Measurements from ENCODE around the gene RASAL1. TPM values are rescaled to one million over a fixed set of nuclear protein-coding genes. Genes with fewer than 3 reads are reported as not detected.
"Not testable (repeated sequence)": the region's sequence is repeated elsewhere in the genome, so short reads cannot be mapped to it uniquely, and the experiment has no call there.

RASAL1 gene
- polyA plus RNA-seq, 3 donors, result 6.1 to 8.3 (median 7.6) TPM

GRCh38 chr12:113120670-113121370 lies 14.7 kb downstream of the RASAL1 start:
- DNase-seq (ENCODE audit: low read depth in 3 of 3, low spot score in 2 of 3), result no peak

GRCh38 chr12:113119980-113120669 lies 15.4 kb downstream of the RASAL1 start:
- no peak for DNase-seq (ENCODE audit: low read depth in 3 of 3, low spot score in 2 of 3)

- DNase-seq (ENCODE audit: low read depth in 3 of 3, low spot score in 2 of 3), result no peak
These were observed 17.4 kb downstream of the RASAL1 start for GRCh38 chr12:113118142-113118541.

- not testable (repeated sequence) for DNase-seq (ENCODE audit: low read depth in 3 of 3, low spot score in 2 of 3)
These were observed 17.9 kb downstream of the RASAL1 start for GRCh38 chr12:113117684-113118083.

- DNase-seq (ENCODE audit: low read depth in 3 of 3, low spot score in 2 of 3), result no peak
These were observed 18.7 kb downstream of the RASAL1 start for GRCh38 chr12:113116875-113117274.

- DNase-seq (ENCODE audit: low read depth in 3 of 3, low spot score in 2 of 3), result no peak
These were observed 20.0 kb downstream of the RASAL1 start for GRCh38 chr12:113115455-113116126.

GRCh38 chr12:113114447-113115178 lies 20.9 kb downstream of the RASAL1 start:
- DNase-seq (ENCODE audit: low read depth in 3 of 3, low spot score in 2 of 3), result no peak

GRCh38 chr12:113113397-113113796 lies 22.2 kb downstream of the RASAL1 start:
- no peak for DNase-seq (ENCODE audit: low read depth in 3 of 3, low spot score in 2 of 3)

- DNase-seq (ENCODE audit: low read depth in 3 of 3, low spot score in 2 of 3), result no peak
These were observed 23.3 kb downstream of the RASAL1 start for GRCh38 chr12:113112043-113112899.

- DNase-seq (ENCODE audit: low read depth in 3 of 3, low spot score in 2 of 3), result no peak
These were observed 24.3 kb downstream of the RASAL1 start for GRCh38 chr12:113111247-113111646.

- no peak for DNase-seq (ENCODE audit: low read depth in 3 of 3, low spot score in 2 of 3)
These were observed 25.5 kb downstream of the RASAL1 start for GRCh38 chr12:113109872-113110599.

GRCh38 chr12:113109360-113109759 lies 26.2 kb downstream of the RASAL1 start:
- no peak for DNase-seq (ENCODE audit: low read depth in 3 of 3, low spot score in 2 of 3)

- no peak for DNase-seq (ENCODE audit: low read depth in 3 of 3, low spot score in 2 of 3)
These were observed 27.3 kb downstream of the RASAL1 start for GRCh38 chr12:113108308-113108707.

- DNase-seq (ENCODE audit: low read depth in 3 of 3, low spot score in 2 of 3), result no peak
These were observed 29.2 kb downstream of the RASAL1 start for GRCh38 chr12:113106361-113106760.

GRCh38 chr12:113105606-113106271 lies 29.8 kb downstream of the RASAL1 start:
- DNase-seq (ENCODE audit: low read depth in 3 of 3, low spot score in 2 of 3), result no peak

- no peak for DNase-seq (ENCODE audit: low read depth in 3 of 3, low spot score in 2 of 3)
These were observed 30.5 kb downstream of the RASAL1 start for GRCh38 chr12:113104953-113105510.

- DNase-seq (ENCODE audit: low read depth in 3 of 3, low spot score in 2 of 3), result no peak
These were observed 31.7 kb downstream of the RASAL1 start for GRCh38 chr12:113103756-113104450.

- DNase-seq (ENCODE audit: low read depth in 3 of 3, low spot score in 2 of 3), result no peak
These were observed 32.8 kb downstream of the RASAL1 start for GRCh38 chr12:113102811-113103210.

Data from right renal cortex interstitium (tissue), 3 donors.